H9 (cell line): Measurements from ENCODE around the gene LPCAT1. TPM values are rescaled to one million over a fixed set of nuclear protein-coding genes. Genes with fewer than 3 reads are reported as not detected.
"Not testable (repeated sequence)": the region's sequence is repeated elsewhere in the genome, so short reads cannot be mapped to it uniquely, and the experiment has no call there.

Experiments used
- DNase-seq: peaks from one replicate; pipeline ENCODE4 v3.0.0-alpha.2; 2017
- H2AFZ ChIP-seq: one replicate; pipeline ENCODE4 v1.6.1; 2013; ENCODE audit warnings: mild to moderate bottlenecking, low read length, control low read depth, moderate library complexity
- H2AK5ac ChIP-seq: 2 replicates; pipeline ENCODE4 v1.6.1; 2013; ENCODE audit warnings: low read length, control low read depth, mixed read lengths; ENCODE audit not compliant: insufficient read length
- H2BK120ac ChIP-seq: one replicate; pipeline ENCODE4 v1.6.1; 2013; ENCODE audit warnings: low read depth, mild to moderate bottlenecking, low read length, control low read depth, inconsistent platforms; ENCODE audit not compliant: poor library complexity, severe bottlenecking
- H2BK12ac ChIP-seq: 2 replicates; pipeline ENCODE4 v1.6.1; 2013; ENCODE audit warnings: low read length, control low read depth, mixed read lengths, low read depth; ENCODE audit not compliant: insufficient read length
- H2BK15ac ChIP-seq: 2 replicates; pipeline ENCODE4 v1.6.1; 2013; ENCODE audit warnings: low read depth, low read length, control low read depth
- H2BK20ac ChIP-seq: one replicate; pipeline ENCODE4 v1.6.1; 2013; ENCODE audit warnings: low read depth, mild to moderate bottlenecking, low read length, control low read depth, inconsistent platforms; ENCODE audit not compliant: poor library complexity, severe bottlenecking
- H2BK5ac ChIP-seq: 2 replicates; pipeline ENCODE4 v1.6.1; 2013; ENCODE audit warnings: low read length, control low read depth, mixed read lengths; ENCODE audit not compliant: insufficient read length
- H3K14ac ChIP-seq: 2 replicates; pipeline ENCODE4 v1.6.1; 2013; ENCODE audit warnings: low read length, control low read depth; ENCODE audit not compliant: insufficient read depth
- H3K18ac ChIP-seq: 2 replicates; pipeline ENCODE4 v1.6.1; 2013; ENCODE audit warnings: low read depth, mild to moderate bottlenecking, mixed read lengths, low read length, control low read depth; ENCODE audit not compliant: insufficient read length
- H3K23ac ChIP-seq: 2 replicates; pipeline ENCODE4 v1.6.1; 2013; ENCODE audit warnings: low read length, control low read depth, mixed read lengths, low read depth; ENCODE audit not compliant: insufficient read length
- H3K23me2 ChIP-seq: 2 replicates; pipeline ENCODE4 v1.6.1; 2013; ENCODE audit warnings: low read depth, mild to moderate bottlenecking, mixed read lengths, low read length, control low read depth; ENCODE audit not compliant: insufficient read length, poor library complexity, severe bottlenecking
- H3K27ac ChIP-seq: 2 replicates; pipeline ENCODE4 v1.5.1; 2013; ENCODE audit warnings: low read length, control low read depth, mixed read lengths, low read depth; ENCODE audit not compliant: insufficient read length
- H3K27me3 ChIP-seq: 2 replicates; pipeline ENCODE4 v1.6.1; 2013; ENCODE audit warnings: low read length, control low read depth, inconsistent platforms; ENCODE audit not compliant: insufficient read depth
- H3K4ac ChIP-seq: 2 replicates; pipeline ENCODE4 v1.6.1; 2013; ENCODE audit warnings: low read depth, mild to moderate bottlenecking, control low read depth, inconsistent platforms, low read length, moderate library complexity
- H3K4me1 ChIP-seq: 2 replicates; pipeline ENCODE4 v1.6.1; 2013; ENCODE audit warnings: low read length, control low read depth, inconsistent platforms; ENCODE audit not compliant: insufficient read depth
- H3K4me2 ChIP-seq: 2 replicates; pipeline ENCODE4 v1.6.1; 2013; ENCODE audit warnings: low read length, control low read depth, mixed read lengths; ENCODE audit not compliant: insufficient read length, insufficient read depth
- H3K56ac ChIP-seq: 2 replicates; pipeline ENCODE4 v1.6.1; 2013; ENCODE audit warnings: low read depth, mild to moderate bottlenecking, mixed read lengths, low read length, control low read depth; ENCODE audit not compliant: insufficient read length
- H3K79me1 ChIP-seq: 2 replicates; pipeline ENCODE4 v1.6.1; 2013; ENCODE audit warnings: low read depth, mild to moderate bottlenecking, moderate library complexity, low read length, control low read depth, inconsistent platforms; ENCODE audit not compliant: insufficient read depth, poor library complexity, severe bottlenecking
- H3K79me2 ChIP-seq: 2 replicates; pipeline ENCODE4 v1.6.1; 2013; ENCODE audit warnings: low read length, control low read depth, inconsistent platforms; ENCODE audit not compliant: insufficient read depth
- H3K9ac ChIP-seq: 2 replicates; pipeline ENCODE4 v1.6.1; 2013; ENCODE audit warnings: low read length, control low read depth, mixed read lengths; ENCODE audit not compliant: insufficient read length; ENCODE audit errors: extremely low read depth
- H3K9me3 ChIP-seq: one replicate; pipeline ENCODE4 v1.6.1; 2013; ENCODE audit warnings: low read depth, low read length, inconsistent platforms; ENCODE audit not compliant: control insufficient read depth
- H3T11ph ChIP-seq: one replicate; pipeline ENCODE4 v1.6.1; 2013; ENCODE audit warnings: mild to moderate bottlenecking, low read length, control low read depth, inconsistent platforms
- H4K20me1 ChIP-seq: one replicate; pipeline ENCODE4 v1.6.1; 2013; ENCODE audit not compliant: control insufficient read depth, insufficient read length, insufficient read depth
- H4K5ac ChIP-seq: 2 replicates; pipeline ENCODE4 v1.6.1; 2013; ENCODE audit warnings: low read depth, mild to moderate bottlenecking, mixed read lengths, low read length, control low read depth; ENCODE audit not compliant: insufficient read length
- H4K8ac ChIP-seq: replicated peaks from 2 replicates; pipeline ENCODE4 v1.6.1; 2013; ENCODE audit warnings: low read length, control low read depth, mixed read lengths, low read depth; ENCODE audit not compliant: insufficient read length
- H4K91ac ChIP-seq: 2 replicates; pipeline ENCODE4 v1.6.1; 2013; ENCODE audit warnings: low read depth, mild to moderate bottlenecking, moderate library complexity, mixed read lengths, low read length, control low read depth; ENCODE audit not compliant: insufficient read length
- H3K27ac Mint-ChIP-seq, 3 experiments: 2 replicates in 2 of 3; 3 replicates in 1 of 3; pipeline ENCODE4 v1.8.0; 2020 to 2021; ENCODE audit warnings: mixed read lengths in 3 of 3, mild to moderate bottlenecking in 1 of 3, moderate library complexity in 1 of 3
- H3K27me3 Mint-ChIP-seq: 2 replicates; pipeline ENCODE4 v1.8.0; 2021; ENCODE audit warnings: low read depth, mild to moderate bottlenecking, moderate library complexity, mixed read lengths
- H3K36me3 Mint-ChIP-seq, 3 experiments: 2 replicates in 2 of 3; 3 replicates in 1 of 3; pipeline ENCODE4 v1.8.0; 2020 to 2021; ENCODE audit warnings: low read depth in 3 of 3, mixed read lengths in 3 of 3; ENCODE audit not compliant: insufficient read depth in 1 of 3
- H3K4me1 Mint-ChIP-seq, 2 experiments: 2 replicates each; pipeline ENCODE4 v1.8.0; 2020; ENCODE audit warnings: mixed read lengths in 2 of 2
- H3K4me3 Mint-ChIP-seq, 2 experiments: 2 replicates in 1 of 2; 3 replicates in 1 of 2; pipeline ENCODE4 v1.8.0; 2020 to 2021; ENCODE audit warnings: mild to moderate bottlenecking in 2 of 2, mixed read lengths in 2 of 2, moderate library complexity in 1 of 2
- H3K9me3 Mint-ChIP-seq, 2 experiments: 2 replicates in 1 of 2; 3 replicates in 1 of 2; pipeline ENCODE4 v1.8.0; 2020; ENCODE audit warnings: mild to moderate bottlenecking in 2 of 2, mixed read lengths in 2 of 2, moderate library complexity in 1 of 2
- CTCF ChIP-seq: fragments of 200-600 bp; sonication (generic); conservative IDR thresholded peaks from 3 replicates; pipeline ENCODE4 v1.8.0; 2021; ENCODE audit warnings: antibody characterized with exemption, mild to moderate bottlenecking
- WGBS: extraction: QIAGEN DNeasy Blood & Tissue Kit; methylation state at CpG from one replicate; pipeline ENCODE4 v1.1.7; 2013; ENCODE audit warnings: missing lambda C conversion rate, low lambda C conversion rate, mixed read lengths; ENCODE audit not compliant: insufficient read length; ENCODE audit errors: extremely low coverage; 5-methylcytosine and 5-hydroxymethylcytosine counted together
- total RNA-seq: library from RNA; stranded (reverse); gene quantifications from 2 replicates; pipeline ENCODE4 v1.2.1, GENCODE V29; 2021

Gene LPCAT1
- total RNA-seq, 1 experiment from 2014 or later: 231 TPM

- H3K36me3 Mint-ChIP-seq: no peaks in the 10 kb centered on the region
- no peak overlapping the region for H3K27ac Mint-ChIP-seq
- H3K4me1 ChIP-seq: no peaks in the 10 kb centered on the region
- H4K8ac ChIP-seq: no peak overlapping the region
- H3K79me2 ChIP-seq: no peaks in the 10 kb centered on the region
- no peak overlapping the region for H4K91ac ChIP-seq
- no peak overlapping the region for H3K56ac ChIP-seq
- H3K23me2 ChIP-seq: no peaks in the 10 kb centered on the region
- H4K20me1 ChIP-seq: no peaks in the 10 kb centered on the region
- no CpG with 5 or more reads among the region's 3 CpGs for WGBS
- H3K14ac ChIP-seq: no peak overlapping the region
- peaks cover 19% of the 10 kb centered on the region for H3K27me3 Mint-ChIP-seq
- H3K23ac ChIP-seq: no peak overlapping the region
- H4K5ac ChIP-seq: no peak overlapping the region
- H3K4me3 Mint-ChIP-seq: no peak overlapping the region
- H3K9ac ChIP-seq: no peak overlapping the region
- H2BK15ac ChIP-seq: no peak overlapping the region
- no peaks in the 10 kb centered on the region for H3K4me1 Mint-ChIP-seq
- peak; percentile 23; the same call in 2 of the 3 replicates for TF ChIP-seq CTCF
- H3K9me3 ChIP-seq: no peaks in the 10 kb centered on the region
- no peak overlapping the region for H3T11ph ChIP-seq
- no peak overlapping the region for H2BK120ac ChIP-seq
- no peak overlapping the region for H2BK5ac ChIP-seq
- peak; percentile 35 for DNase-seq
- no peak overlapping the region; the same call in 1 of the 2 replicates for H3K4ac ChIP-seq
- H2BK12ac ChIP-seq: no peak overlapping the region
- H3K18ac ChIP-seq: no peak overlapping the region
- H3K4me2 ChIP-seq: no peak overlapping the region
- no peaks in the 10 kb centered on the region; a peak in 2 of 5 replicates for H3K9me3 Mint-ChIP-seq
- H3K27ac ChIP-seq: no peak overlapping the region
- no peak overlapping the region for H2AFZ ChIP-seq
- no peak overlapping the region for H2BK20ac ChIP-seq
- no peaks in the 10 kb centered on the region for H3K79me1 ChIP-seq
- no peaks in the 10 kb centered on the region for H3K27me3 ChIP-seq
- H2AK5ac ChIP-seq: no peak overlapping the region
These were observed 16.4 kb upstream of the LPCAT1 start for GRCh38 chr5:1540166-1540565.

GRCh38 chr5:1539393-1540161, 15.8 kb upstream of the LPCAT1 start:
- not testable (repeated sequence) for H4K20me1 ChIP-seq, H2BK15ac ChIP-seq, H3K4ac ChIP-seq, H3K4me1 Mint-ChIP-seq, H2BK20ac ChIP-seq, H2BK5ac ChIP-seq, H3K23ac ChIP-seq, H3K9ac ChIP-seq, H3K23me2 ChIP-seq, H3K4me3 Mint-ChIP-seq, H4K8ac ChIP-seq, H3K9me3 ChIP-seq, H3K36me3 Mint-ChIP-seq, H3K14ac ChIP-seq, H3K27ac Mint-ChIP-seq, H3K4me1 ChIP-seq, H3K9me3 Mint-ChIP-seq, H3T11ph ChIP-seq, H2BK120ac ChIP-seq, H3K27ac ChIP-seq, H2AFZ ChIP-seq, H2AK5ac ChIP-seq, H3K27me3 ChIP-seq, H3K79me1 ChIP-seq, H4K5ac ChIP-seq, H3K56ac ChIP-seq, H2BK12ac ChIP-seq, H3K79me2 ChIP-seq, H3K4me2 ChIP-seq
- peak overlapping the region; percentile 79 for H4K91ac ChIP-seq
- no CpG with 5 or more reads among the region's 8 CpGs for WGBS
- peak overlapping the region; percentile 51 for H3K18ac ChIP-seq
- peaks cover 17% of the 10 kb centered on the region for H3K27me3 Mint-ChIP-seq
- peak; percentile 20 for DNase-seq
